SU-DHL-6 (cell line): Measurements from ENCODE around the gene MGAT5B.

Source experiments
- EZH2phosphoT487 ChIP-seq: fragments of 200-600 bp; sonication (generic), shearing (Covaris generic); conservative IDR thresholded peaks from 2 replicates; pipeline ENCODE4 v1.6.1; 2018; ENCODE audit warnings: mild to moderate bottlenecking, antibody characterized with exemption, low read length, moderate library complexity, mixed read lengths
- TF ChIP-seq, protein P1 (sequence below): fragments of 200-600 bp; sonication (generic); IDR thresholded peaks from one replicate; pipeline ENCODE4 v1.5.1; 2017; ENCODE audit warnings: antibody characterized with exemption, mild to moderate bottlenecking, low read length, moderate library complexity; ENCODE audit not compliant: insufficient read depth, poor library complexity, severe bottlenecking

DNA sequence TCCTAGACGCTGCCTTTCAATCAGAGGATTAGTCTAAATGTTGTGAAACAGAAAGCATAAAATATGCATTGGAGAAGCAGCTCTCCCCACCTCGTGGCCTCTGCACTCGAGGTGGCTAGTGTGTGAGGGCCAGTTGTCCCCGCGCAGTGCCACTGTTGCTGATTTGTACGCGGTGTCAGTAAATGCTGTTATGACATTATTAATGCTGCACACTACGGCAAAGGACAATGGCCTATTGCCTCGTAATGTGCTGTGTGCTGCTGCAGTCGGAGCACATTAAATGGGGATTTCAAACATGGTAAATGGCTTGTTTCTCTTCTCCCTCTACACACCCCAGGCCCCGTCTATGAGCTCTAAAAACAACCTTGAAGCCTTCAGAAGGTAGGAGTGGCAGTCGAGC, 5.7 kb upstream of the MGAT5B start:
- TF ChIP-seq, protein P1, sequence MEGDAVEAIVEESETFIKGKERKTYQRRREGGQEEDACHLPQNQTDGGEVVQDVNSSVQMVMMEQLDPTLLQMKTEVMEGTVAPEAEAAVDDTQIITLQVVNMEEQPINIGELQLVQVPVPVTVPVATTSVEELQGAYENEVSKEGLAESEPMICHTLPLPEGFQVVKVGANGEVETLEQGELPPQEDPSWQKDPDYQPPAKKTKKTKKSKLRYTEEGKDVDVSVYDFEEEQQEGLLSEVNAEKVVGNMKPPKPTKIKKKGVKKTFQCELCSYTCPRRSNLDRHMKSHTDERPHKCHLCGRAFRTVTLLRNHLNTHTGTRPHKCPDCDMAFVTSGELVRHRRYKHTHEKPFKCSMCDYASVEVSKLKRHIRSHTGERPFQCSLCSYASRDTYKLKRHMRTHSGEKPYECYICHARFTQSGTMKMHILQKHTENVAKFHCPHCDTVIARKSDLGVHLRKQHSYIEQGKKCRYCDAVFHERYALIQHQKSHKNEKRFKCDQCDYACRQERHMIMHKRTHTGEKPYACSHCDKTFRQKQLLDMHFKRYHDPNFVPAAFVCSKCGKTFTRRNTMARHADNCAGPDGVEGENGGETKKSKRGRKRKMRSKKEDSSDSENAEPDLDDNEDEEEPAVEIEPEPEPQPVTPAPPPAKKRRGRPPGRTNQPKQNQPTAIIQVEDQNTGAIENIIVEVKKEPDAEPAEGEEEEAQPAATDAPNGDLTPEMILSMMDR = no peak
- no peak for TF ChIP-seq EZH2phosphoT487
